ENCODE results near the gene KIR2DL1.
"Not testable (repeated sequence)": the region's sequence is repeated elsewhere in the genome, so short reads cannot be mapped to it uniquely, and the experiment has no call there.

The KIR2DL1 gene

GRCh38 chr19:54824416-54824815, 54.8 kb downstream of the KIR2DL1 start:
- DNase-seq: not testable (repeated sequence)

GRCh38 chr19:54825326-54825725, 55.7 kb downstream of the KIR2DL1 start:
- DNase-seq: not testable (repeated sequence)

- DNase-seq: not testable (repeated sequence)
Observed at GRCh38 chr19:54828064-54828463, 58.5 kb downstream of the KIR2DL1 start.

- DNase-seq: not testable (repeated sequence)
Observed at GRCh38 chr19:54832496-54832895, 62.9 kb downstream of the KIR2DL1 start, which contains the start of gene KIR2DS4. Gene KIR2DS4, plus strand, starts transcription at chr19:54832676.
